Measurements from ENCODE around the gene TMEM115. TPM values are rescaled to one million over a fixed set of nuclear protein-coding genes. Genes with fewer than 3 reads are reported as not detected.
A peak's percentile ranks its signal among the peaks of the same experiment; 100 is the strongest.

The TMEM115 gene
- total RNA-seq, 4 donors from 2014 or later, result 60.7 to 85.3 (median 70.2) TPM

- WGBS, result 43% methylated on average over 11 of the region's 11 CpGs
- Histone ChIP-seq H3K4me3 (peak overlapping the region; percentile 87), H3K36me3 (peaks cover 50% of the 10 kb centered on the region), H3K4me1 (peaks cover 57% of the 10 kb centered on the region), H3K9me3 (no peaks in the 10 kb centered on the region), H3K27me3 (no peaks in the 10 kb centered on the region), H3K27ac (peak overlapping the region; percentile 97)
- no peak for DNase-seq (ENCODE audit: low spot score in 2 of 2)
- TF ChIP-seq POLR2A (IDR thresholded peaks at IDR 0.05) (no peak), CTCF (IDR thresholded peaks at IDR 0.05) (no peak), EP300 (IDR thresholded peaks at IDR 0.05) (no peak), POLR2AphosphoS5 (IDR thresholded peaks at IDR 0.05) (no peak)
Observed at GRCh38 chr3:50351323-50351697, 8.0 kb downstream of the TMEM115 start.

- no peaks in the 10 kb centered on the region for H3K27me3 ChIP-seq
- peak; percentile 98 for DNase-seq (ENCODE audit: low spot score in 2 of 2)
- H3K4me1 ChIP-seq, result peaks cover 57% of the 10 kb centered on the region
- H3K4me3 ChIP-seq, result peak within 1 kb of the TSS; percentile 87
- peak within 1 kb of the TSS; percentile 97 for H3K27ac ChIP-seq
- TF ChIP-seq EP300 (IDR thresholded peaks at IDR 0.05) (no peak), POLR2A (IDR thresholded peaks at IDR 0.05) (peak in 1 of 2 donors; percentile 37), CTCF (IDR thresholded peaks at IDR 0.05) (no peak), POLR2AphosphoS5 (IDR thresholded peaks at IDR 0.05) (peak in 2 of 3 donors; percentile 6 to 68)
- no peaks in the 10 kb centered on the region for H3K9me3 ChIP-seq
- WGBS, result 1% methylated on average over 37 of the region's 64 CpGs
- H3K36me3 ChIP-seq, result peaks cover 44% of the 10 kb centered on the region
Observed at GRCh38 chr3:50350527-50351322, 8.6 kb downstream of the TMEM115 start, which contains the start of the genes CYB561D2 and NPRL2. TSS of gene CYB561D2 (plus strand) at chr3:50350862. CDS start at chr3:50351434, 572 bp downstream. TSS of gene NPRL2 (minus strand) at chr3:50350775. CDS start at chr3:50350652, 123 bp downstream.

- Histone ChIP-seq H3K27ac (peak overlapping the region; percentile 97), H3K9me3 (no peaks in the 10 kb centered on the region), H3K36me3 (peaks cover 38% of the 10 kb centered on the region), H3K4me1 (peaks cover 57% of the 10 kb centered on the region), H3K4me3 (peak overlapping the region; percentile 87), H3K27me3 (no peaks in the 10 kb centered on the region)
- WGBS, result 0% methylated on average over 5 of the region's 7 CpGs
- no peak for TF ChIP-seq EP300 (IDR thresholded peaks at IDR 0.05)
- no peak for TF ChIP-seq POLR2AphosphoS5 (IDR thresholded peaks at IDR 0.05)
- TF ChIP-seq CTCF (IDR thresholded peaks at IDR 0.05), result no peak
- TF ChIP-seq POLR2A (IDR thresholded peaks at IDR 0.05), result no peak
- DNase-seq (ENCODE audit: low spot score in 2 of 2), result no peak
Observed at GRCh38 chr3:50350213-50350526, 9.2 kb downstream of the TMEM115 start.

- TF ChIP-seq POLR2A (IDR thresholded peaks at IDR 0.05) (no peak), CTCF (IDR thresholded peaks at IDR 0.05) (peak; percentile 36 to 39), EP300 (IDR thresholded peaks at IDR 0.05) (no peak)
- Histone ChIP-seq H3K27me3 (no peaks in the 10 kb centered on the region), H3K27ac (no peak overlapping the region), H3K36me3 (peaks cover 14% of the 10 kb centered on the region), H3K4me3 (no peak overlapping the region), H3K9me3 (no peaks in the 10 kb centered on the region), H3K4me1 (peaks cover 51% of the 10 kb centered on the region)
- no peak for DNase-seq (ENCODE audit: low spot score in 2 of 2)
- WGBS, result 24% methylated on average over 14 of the region's 14 CpGs
Observed at GRCh38 chr3:50347187-50347813, 12.0 kb downstream of the TMEM115 start.

GRCh38 chr3:50345586-50346234, 13.6 kb downstream of the TMEM115 start, which contains the start of gene ZMYND10:
TSS of gene ZMYND10 (minus strand) at chr3:50345732. CDS start at chr3:50345579, 153 bp downstream.
- H3K9me3 ChIP-seq, result no peaks in the 10 kb centered on the region
- 30% methylated on average over 14 of the region's 45 CpGs for WGBS
- no peak within 1 kb of the TSS for H3K27ac ChIP-seq
- peaks cover 56% of the 10 kb centered on the region for H3K4me1 ChIP-seq
- H3K4me3 ChIP-seq, result peak within 1 kb of the TSS; percentile 51
- H3K27me3 ChIP-seq, result no peaks in the 10 kb centered on the region
- DNase-seq (ENCODE audit: low spot score in 2 of 2), result no peak
- peaks cover 14% of the 10 kb centered on the region for H3K36me3 ChIP-seq
- TF ChIP-seq CTCF (IDR thresholded peaks at IDR 0.05) (no peak), EP300 (IDR thresholded peaks at IDR 0.05) (no peak), POLR2A (IDR thresholded peaks at IDR 0.05) (no peak), POLR2AphosphoS5 (IDR thresholded peaks at IDR 0.05) (no peak)
